Renal pelvis (tissue), 4 donors: ENCODE results near the gene CFAP107. TPM values are rescaled to one million over a fixed set of nuclear protein-coding genes. Genes with fewer than 3 reads are reported as not detected.
"Not testable (repeated sequence)": the region's sequence is repeated elsewhere in the genome, so short reads cannot be mapped to it uniquely, and the experiment has no call there.

Experiments used
- DNase-seq: peaks from one replicate; pipeline ENCODE4 v3.0.0-alpha.2; 2013
- polyA plus RNA-seq, 3 donors: library from polyadenylated mRNA; unstranded; fragments of 120-200 nt; gene quantifications; one replicate each; pipeline ENCODE4 v1.2.1, GENCODE V29; 2013; ENCODE audit not compliant: insufficient read length in 3 of 3

The CFAP107 gene
- polyA plus RNA-seq, 3 donors, result 1.00 to 1.3 (median 1.2) TPM

DNA sequence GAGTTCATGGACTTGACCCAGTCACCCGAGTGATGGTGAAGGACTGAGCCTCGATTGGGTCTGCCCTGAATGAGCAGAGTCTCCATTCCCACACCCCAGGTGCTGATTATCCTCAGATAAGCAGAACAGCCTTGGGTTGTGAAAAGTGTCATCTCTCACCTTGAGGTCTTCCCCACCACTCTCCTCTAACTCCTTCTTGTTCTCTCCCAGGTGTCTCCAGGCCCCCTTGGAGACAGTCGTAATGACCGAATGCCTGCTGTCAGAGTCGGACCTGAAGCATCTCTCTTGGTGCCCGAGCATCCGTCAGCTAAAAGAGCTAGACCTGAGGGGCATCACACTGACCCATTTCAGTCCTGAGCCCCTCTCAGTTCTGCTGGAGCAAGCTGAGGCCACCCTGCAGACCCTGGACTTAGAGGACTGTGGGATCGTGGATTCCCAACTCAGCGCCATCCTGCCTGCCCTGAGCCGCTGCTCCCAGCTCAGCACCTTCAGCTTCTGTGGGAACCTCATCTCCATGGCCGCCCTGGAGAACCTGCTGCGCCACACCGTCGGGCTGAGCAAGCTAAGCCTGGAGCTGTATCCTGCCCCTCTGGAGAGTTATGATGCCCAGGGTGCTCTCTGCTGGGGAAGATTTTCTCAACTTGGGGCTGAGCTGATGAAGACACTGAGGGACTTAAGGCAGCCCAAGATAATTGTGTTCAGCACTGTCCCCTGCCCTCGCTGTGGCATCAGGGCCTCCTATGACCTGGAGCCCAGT, 31.0 kb downstream of the CFAP107 start:
- no peak for DNase-seq

DNA sequence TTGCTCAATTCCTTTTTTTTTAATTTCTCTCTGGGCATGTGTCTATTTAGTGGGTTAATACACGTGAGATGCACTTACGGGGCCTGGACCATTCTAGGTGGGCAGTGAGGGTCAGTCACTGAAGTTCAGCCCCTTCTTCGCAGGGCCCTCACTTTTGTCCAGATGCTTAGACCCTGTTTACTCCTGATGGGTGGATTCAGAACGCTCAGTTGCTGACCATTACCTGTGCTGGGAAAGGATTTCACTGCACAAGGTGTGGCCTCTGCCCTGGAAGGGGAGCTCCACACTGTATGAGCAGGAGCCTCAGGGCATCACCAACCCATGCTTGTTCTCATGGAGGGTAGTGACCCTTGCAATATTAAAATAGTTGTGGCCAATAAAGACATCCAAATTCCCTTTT, 32.1 kb downstream of the CFAP107 start:
- no peak for DNase-seq

DNA sequence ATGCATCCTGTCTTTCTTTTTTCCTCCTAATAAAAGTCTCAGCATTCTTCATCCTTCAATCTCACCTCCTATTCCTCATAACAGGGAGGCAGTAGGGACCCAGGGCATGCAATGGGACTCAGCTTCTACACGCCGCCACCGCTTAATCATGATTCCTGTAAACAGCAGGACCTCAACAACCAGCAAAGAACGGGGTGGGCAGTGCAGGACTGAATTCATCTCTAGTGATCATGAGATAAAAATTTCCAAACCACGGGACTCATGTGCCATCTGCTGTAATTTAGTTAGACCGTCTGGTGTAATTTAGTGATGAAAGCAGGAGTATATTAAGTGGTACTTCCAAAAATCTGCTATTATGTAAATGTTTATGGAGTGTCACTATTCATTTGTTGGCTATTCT, 32.9 kb downstream of the CFAP107 start:
- DNase-seq, result no peak

DNA sequence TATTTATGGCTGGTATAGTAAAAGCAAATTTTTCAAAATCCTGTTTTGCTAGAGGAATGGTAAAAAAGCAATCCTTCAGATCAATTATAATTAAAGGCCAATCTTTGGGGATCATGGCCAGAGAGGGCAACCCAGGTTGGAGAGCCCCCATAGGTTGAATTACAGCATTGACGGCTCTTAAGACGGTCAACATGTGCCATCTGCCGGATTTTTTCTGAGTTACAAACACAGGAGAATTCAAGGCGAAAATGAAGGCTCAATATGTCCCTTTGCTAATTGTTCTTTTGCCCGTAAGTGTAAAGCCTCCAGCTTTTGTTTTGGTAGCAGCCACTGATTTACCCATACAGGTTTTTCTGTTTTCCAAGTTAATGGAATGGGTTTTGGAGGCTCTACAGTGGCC, 35.5 kb downstream of the CFAP107 start:
- DNase-seq, result not testable (repeated sequence)

DNA sequence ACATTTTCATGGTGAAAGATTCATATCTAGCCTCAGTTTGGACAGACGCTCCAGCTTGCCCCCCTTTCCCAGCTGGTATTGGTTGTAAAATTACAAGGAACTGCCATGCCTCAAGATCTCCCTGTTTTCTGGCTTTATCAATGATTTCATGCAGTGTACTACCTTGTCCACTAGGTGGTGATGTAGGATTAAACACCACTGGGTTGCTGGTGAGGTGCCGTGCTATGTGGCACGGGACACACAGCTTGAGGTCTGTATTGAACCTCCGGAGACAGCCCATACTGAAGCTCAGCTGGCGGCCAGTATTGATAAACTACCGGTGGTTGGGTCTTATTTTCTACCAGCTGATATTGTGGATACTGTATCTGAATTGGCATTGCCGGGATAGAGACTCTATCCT, 37.8 kb downstream of the CFAP107 start:
- not testable (repeated sequence) for DNase-seq

DNA sequence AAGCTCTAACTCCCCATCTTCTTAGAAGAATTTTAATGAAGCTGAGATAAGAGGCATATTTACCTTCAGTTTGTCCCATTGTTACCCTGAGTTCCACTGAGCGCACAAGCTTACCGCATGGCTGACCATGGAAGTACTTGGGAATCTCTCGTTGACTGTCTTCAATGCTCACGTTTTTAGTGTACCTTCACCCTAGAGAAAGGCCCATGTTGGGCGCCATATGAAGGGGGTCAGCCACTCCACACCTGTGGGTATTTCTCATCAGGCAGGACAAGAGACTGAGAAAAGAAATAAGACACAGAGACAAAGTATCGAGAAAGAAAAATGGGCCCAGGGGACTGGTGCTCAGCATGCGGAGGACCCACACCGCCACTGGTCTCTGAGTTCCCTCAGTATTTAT, 38.7 kb downstream of the CFAP107 start:
- not testable (repeated sequence) for DNase-seq

DNA sequence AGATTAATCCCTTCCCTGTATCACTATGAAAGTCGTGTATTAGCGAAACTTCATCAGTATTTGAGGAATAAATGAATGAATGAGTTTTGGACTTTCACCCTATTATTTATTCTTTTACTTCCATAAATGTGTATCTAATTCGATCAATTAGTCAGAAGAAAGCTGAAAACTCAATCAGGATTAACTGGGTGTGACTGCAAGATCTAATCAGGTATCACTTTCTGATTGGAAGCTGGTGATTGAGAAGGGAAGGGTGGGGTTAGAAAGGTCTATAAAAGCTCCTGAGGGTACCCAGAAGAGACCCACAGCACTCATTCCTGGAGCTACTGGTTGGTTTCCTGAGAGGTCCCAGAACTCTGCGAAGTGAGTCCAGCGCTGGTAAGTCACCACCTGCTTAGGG, 45.1 kb downstream of the CFAP107 start, which contains the start of gene PRAMEF1:
Gene PRAMEF1, plus strand, starts transcription at position 301 of the 400 bp plus-strand sequence. CDS start 1,831 bp downstream, outside the sequence.
- not testable (repeated sequence) for DNase-seq

DNA sequence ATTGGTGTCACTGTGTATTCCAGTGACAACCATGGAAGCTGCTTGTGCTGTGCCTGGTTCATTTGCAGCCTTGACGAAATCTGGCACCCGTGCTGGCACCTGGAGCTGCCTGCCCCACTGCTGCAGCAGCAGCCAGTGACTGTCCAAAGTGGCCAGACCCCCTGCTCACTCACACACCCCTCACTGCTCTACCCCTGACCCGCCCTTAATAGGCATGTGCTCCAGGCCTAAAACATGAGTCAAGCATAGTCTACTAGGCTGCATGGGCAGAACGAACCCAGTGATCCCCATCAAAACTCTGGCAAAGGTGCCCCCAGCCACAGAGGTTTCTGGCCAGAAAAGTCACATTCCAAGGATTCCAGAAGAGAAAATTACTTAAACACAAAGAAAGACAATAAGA, 52.9 kb downstream of the CFAP107 start:
- no peak for DNase-seq

DNA sequence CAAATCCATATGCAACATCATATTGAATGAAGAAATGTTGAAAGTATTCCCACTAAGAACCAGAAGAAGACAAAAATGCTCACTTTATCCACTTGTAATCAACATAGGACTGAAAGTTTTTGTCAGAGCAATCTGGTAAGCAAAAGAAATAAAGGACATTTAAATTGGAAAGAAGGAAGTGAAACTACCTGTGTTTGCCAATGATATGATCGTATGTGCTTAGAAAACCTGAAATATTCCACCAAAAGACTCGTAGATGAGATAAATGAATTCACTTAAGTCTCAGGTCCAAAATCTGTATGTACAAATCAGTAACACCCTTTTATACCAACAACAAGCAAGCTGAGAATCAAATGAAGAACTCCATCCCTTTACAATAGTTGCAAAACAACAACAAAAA, 53.7 kb downstream of the CFAP107 start:
- DNase-seq, result no peak

DNA sequence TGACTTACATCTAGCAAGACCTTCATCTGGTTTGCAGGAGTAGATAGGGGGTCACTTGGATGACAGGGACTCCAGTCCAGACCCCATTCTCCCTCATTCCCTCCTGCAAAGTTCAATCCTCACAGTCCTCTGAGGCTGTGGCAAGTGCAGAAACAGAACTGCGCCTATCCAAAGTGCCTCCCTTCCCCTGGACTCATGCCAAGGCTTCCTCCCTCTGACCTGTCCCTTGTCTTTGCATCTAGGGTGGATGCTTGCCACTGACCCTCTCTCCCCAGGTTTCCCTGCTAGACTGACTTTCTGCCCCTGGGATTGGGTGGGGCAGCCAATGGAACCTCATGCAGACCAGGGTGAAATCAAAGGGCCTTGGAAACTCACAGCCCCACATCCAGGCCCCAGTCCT, 63.9 kb downstream of the CFAP107 start:
- no peak for DNase-seq

DNA sequence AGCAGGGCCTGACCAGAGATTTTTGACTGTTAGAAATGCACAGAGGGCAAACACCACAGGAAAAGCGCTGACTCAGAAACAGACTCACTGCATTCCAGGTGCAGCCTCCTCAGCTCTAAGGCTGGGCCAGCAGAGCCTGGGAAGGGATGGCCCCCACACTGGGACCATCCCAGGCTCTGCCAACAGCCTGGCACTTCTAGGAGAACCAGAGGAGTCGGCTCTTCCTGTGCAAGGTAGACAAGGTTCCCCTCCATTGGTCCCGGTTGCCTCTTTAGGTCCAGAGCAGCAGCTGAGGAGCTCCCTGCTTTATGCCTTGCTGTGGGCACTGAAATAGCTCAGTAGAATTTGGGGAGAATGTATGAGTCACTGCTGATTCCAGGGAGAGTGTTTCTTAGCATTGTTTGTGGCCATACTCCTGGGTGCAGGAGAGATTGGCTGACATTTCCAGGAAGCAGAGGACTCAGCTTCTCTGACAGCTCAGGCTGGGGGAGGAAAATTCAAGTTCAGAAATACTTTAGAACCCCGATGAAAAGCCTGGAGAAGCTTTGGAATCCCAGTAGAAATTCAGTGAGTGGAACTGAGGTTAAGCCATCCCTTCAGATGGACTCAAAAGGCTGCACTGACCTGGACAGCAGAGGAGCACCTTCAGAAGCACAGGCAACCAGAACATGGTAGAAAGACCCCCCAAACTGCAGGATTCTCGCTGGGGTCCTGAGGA, 64.8 kb downstream of the CFAP107 start:
- DNase-seq, result no peak

DNA sequence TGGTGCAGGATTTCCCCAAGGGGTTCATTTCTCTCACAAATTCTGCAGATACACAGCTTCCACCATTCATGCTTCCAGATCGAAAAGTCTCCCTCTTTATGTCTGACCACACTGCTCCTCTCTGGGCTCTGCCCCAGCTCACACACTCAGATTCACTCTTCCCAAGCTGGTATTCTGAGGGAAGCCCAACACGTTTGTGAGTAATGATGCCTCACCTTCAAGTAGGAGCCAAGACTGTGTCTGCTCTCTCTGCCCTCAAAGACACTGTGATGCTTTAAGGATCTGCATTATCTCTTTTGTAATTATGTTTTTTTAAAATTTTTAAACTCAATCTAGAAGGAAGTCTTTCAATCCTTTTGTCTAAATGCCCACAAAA, 65.4 kb downstream of the CFAP107 start:
- no peak for DNase-seq

Other genes with a start within 250 kb of the CFAP107 start
- gene DHRS3, start 128.0 kb upstream of the CFAP107 start, polyA plus RNA-seq, result 10 to 100 TPM; 76.4 to 86.9 (median 82.7) TPM
- 1 to 10 TPM; 1.2 to 2.7 (median 2.5) TPM for gene AADACL4, start 102.1 kb upstream of the CFAP107 start, polyA plus RNA-seq
- not detected for gene AADACL3, start 30.1 kb upstream of the CFAP107 start, polyA plus RNA-seq
- not detected for gene PRAMEF12, start 27.5 kb downstream of the CFAP107 start, polyA plus RNA-seq
- gene PRAMEF1, start 45.2 kb downstream of the CFAP107 start, polyA plus RNA-seq, result not detected
- gene PRAMEF11, start 85.2 kb downstream of the CFAP107 start, polyA plus RNA-seq, result not detected
- gene HNRNPCL1, start 102.5 kb downstream of the CFAP107 start, polyA plus RNA-seq, result under 1 TPM in 2 of 3 donors, not detected in 1; 0.17 to 0.38 TPM
- gene PRAMEF2, start 110.9 kb downstream of the CFAP107 start, polyA plus RNA-seq, result not detected
- gene PRAMEF4, start 140.0 kb downstream of the CFAP107 start, polyA plus RNA-seq, result not detected
- not detected for gene PRAMEF10, start 152.1 kb downstream of the CFAP107 start, polyA plus RNA-seq
- not detected for gene PRAMEF7, start 170.4 kb downstream of the CFAP107 start, polyA plus RNA-seq
- not detected for gene PRAMEF6, start 201.4 kb downstream of the CFAP107 start, polyA plus RNA-seq